Measurements from ENCODE around the gene FRMPD1. TPM values are rescaled to one million over a fixed set of nuclear protein-coding genes. Genes with fewer than 3 reads are reported as not detected.

The FRMPD1 gene
- total and polyA plus RNA-seq, 10 of the 15 experiments (the other 5 are each of a cell fraction or from before 2014, with no cell fraction given), result 0.01 to 0.08 (median 0.05) TPM; not detected in 6

- intact Hi-C loops (cut with micrococcal nuclease; ENCODE audit: unreplicated experiment), result no loop called here
- DNase-seq (ENCODE audit: low read depth, low spot score) (no peak), FAIRE-seq (no peak), ATAC-seq (no peak)
- BruUV-seq (replicated peaks), result no TSS peak
- no peaks in the 10 kb centered on the region for H4K20me1 ChIP-seq (ENCODE audit: control insufficient read depth, insufficient read depth)
- no peak overlapping the region for H2AFZ ChIP-seq (ENCODE audit: control insufficient read depth, low read depth, low read length)
- no peak overlapping the region for H3K4me3 ChIP-seq
- H3K27me3 ChIP-seq (replicated peaks in 1 of 2; ENCODE audit: control insufficient read depth in 2 of 2, insufficient read depth in 2 of 2, low read length in 1 of 2), result no peaks in the 10 kb centered on the region
- no peaks in the 10 kb centered on the region for H3K36me3 ChIP-seq (ENCODE audit: control insufficient read depth in 2 of 2, insufficient read depth in 2 of 2, low read length in 1 of 2)
- H3K27ac ChIP-seq (ENCODE audit: control insufficient read depth, insufficient read depth), result no peak overlapping the region
- ChIA-PET CTCF (no interaction called here), POLR2A (no interaction called here), RAD21 (ENCODE audit: unreplicated experiment) (no interaction called here), SMC1A (ENCODE audit: uncharacterized antibody, unreplicated experiment) (no interaction called here)
- no peak overlapping the region for H3K9ac ChIP-seq (ENCODE audit: control insufficient read depth, insufficient read depth, low read length)
- no peaks in the 10 kb centered on the region for H3K79me2 ChIP-seq (ENCODE audit: control insufficient read depth, insufficient read depth, low read length)
- H3K4me1 ChIP-seq (ENCODE audit: control insufficient read depth, insufficient read depth, low read length), result no peaks in the 10 kb centered on the region
- 20% methylated on average over 5 of the region's 5 CpGs for WGBS (ENCODE audit: insufficient coverage, insufficient replicate concordance, low lambda C conversion rate, missing lambda C conversion rate)
- in situ Hi-C loops (cut with MboI), result no loop called here
- H3K9me3 ChIP-seq (replicated peaks; ENCODE audit: control insufficient read depth, insufficient read depth, low read length), result no peaks in the 10 kb centered on the region
- H3K4me2 ChIP-seq (ENCODE audit: control insufficient read depth, insufficient read depth), result no peak overlapping the region
- no peak for TF ChIP-seq ZZZ3 (IDR thresholded peaks at IDR 0.05; ENCODE audit: control insufficient read depth, insufficient read length, low read depth)
- TF ChIP-seq NR2C1 (IDR thresholded peaks at IDR 0.05), result no peak
Observed at GRCh38 chr9:37730839-37731238, 80.1 kb downstream of the FRMPD1 start.

- H3K79me2 ChIP-seq (ENCODE audit: control insufficient read depth, insufficient read depth, low read length), result no peaks in the 10 kb centered on the region
- ChIA-PET RAD21 (ENCODE audit: unreplicated experiment) (interaction anchor here (0.6 kb wide), 1 partner anchor 1626 kb away, joined by 3 read pairs; no protein-coding TSS in a partner anchor), SMC1A (ENCODE audit: uncharacterized antibody, unreplicated experiment) (interaction anchor here (0.7 to 0.9 kb wide), 3 partner anchors 13 to 67 kb away, joined by 3 read pairs; no protein-coding TSS in a partner anchor), POLR2A (interaction anchor here (1.1 kb wide), 1 partner anchor 11 kb away, joined by 4 read pairs; no protein-coding TSS in a partner anchor), CTCF (no interaction called here)
- H3K9ac ChIP-seq (ENCODE audit: control insufficient read depth, insufficient read depth, low read length), result no peak overlapping the region
- no peak overlapping the region for H3K4me2 ChIP-seq (ENCODE audit: control insufficient read depth, insufficient read depth)
- no peaks in the 10 kb centered on the region for H3K4me1 ChIP-seq (ENCODE audit: control insufficient read depth, insufficient read depth, low read length)
- no peaks in the 10 kb centered on the region for H3K9me3 ChIP-seq (replicated peaks; ENCODE audit: control insufficient read depth, insufficient read depth, low read length)
- no peak overlapping the region for H3K4me3 ChIP-seq
- H2AFZ ChIP-seq (ENCODE audit: control insufficient read depth, low read depth, low read length), result no peak overlapping the region
- no peaks in the 10 kb centered on the region for H4K20me1 ChIP-seq (ENCODE audit: control insufficient read depth, insufficient read depth)
- in situ Hi-C loops (cut with MboI) (no loop called here), intact Hi-C loops (cut with micrococcal nuclease; ENCODE audit: unreplicated experiment) (no loop called here)
- no peak for ATAC-seq
- 69% methylated on average over 10 of the region's 10 CpGs for WGBS (ENCODE audit: insufficient coverage, insufficient replicate concordance, low lambda C conversion rate, missing lambda C conversion rate)
- TF ChIP-seq RCOR1 (conservative IDR thresholded peaks at IDR 0.05; ENCODE audit: low read depth, low read length) (no peak), FOS (IDR thresholded peaks at IDR 0.05; ENCODE audit: borderline replicate concordance, extremely low read depth, insufficient read length) (no peak), NFIC (IDR thresholded peaks at IDR 0.05; ENCODE audit: low read depth, low read length) (no peak), SUZ12 (IDR thresholded peaks at IDR 0.05; ENCODE audit: unreplicated experiment) (no peak), GABPA (IDR thresholded peaks at IDR 0.05; ENCODE audit: low read depth) (no peak), MXI1 (IDR thresholded peaks at IDR 0.05; ENCODE audit: low read depth, low read length) (no peak)
- 0 out of 4 replicates have a peak, but pooled peaks cover 0 to 1% of the 10 kb centered on the region in 2 experiments for H3K27me3 ChIP-seq (replicated peaks in 1 of 2; ENCODE audit: control insufficient read depth in 2 of 2, insufficient read depth in 2 of 2, low read length in 1 of 2)
- no peaks in the 10 kb centered on the region for H3K36me3 ChIP-seq (ENCODE audit: control insufficient read depth in 2 of 2, insufficient read depth in 2 of 2, low read length in 1 of 2)
- FAIRE-seq, result no peak
- no TSS peak for BruUV-seq (replicated peaks)
- DNase-seq (ENCODE audit: low read depth, low spot score), result no peak
- H3K27ac ChIP-seq (ENCODE audit: control insufficient read depth, insufficient read depth), result no peak overlapping the region
Observed at GRCh38 chr9:37732086-37732741, 81.5 kb downstream of the FRMPD1 start.

All from GM12878 (cell line).